Measurements from ENCODE around the gene TRAPPC3. TPM values are rescaled to one million over a fixed set of nuclear protein-coding genes. Genes with fewer than 3 reads are reported as not detected.
A peak's percentile ranks its signal among the peaks of the same experiment; 100 is the strongest.

TRAPPC3 gene
- total RNA-seq, 3 donors from 2014 or later (not counting 1 experiment from before 2014, with no cell fraction given): 28.0 to 34.7 (median 34.3) TPM

GRCh38 chr1:36175137-36176095, 26.1 kb upstream of the TRAPPC3 start:
- TF ChIP-seq, protein P1, sequence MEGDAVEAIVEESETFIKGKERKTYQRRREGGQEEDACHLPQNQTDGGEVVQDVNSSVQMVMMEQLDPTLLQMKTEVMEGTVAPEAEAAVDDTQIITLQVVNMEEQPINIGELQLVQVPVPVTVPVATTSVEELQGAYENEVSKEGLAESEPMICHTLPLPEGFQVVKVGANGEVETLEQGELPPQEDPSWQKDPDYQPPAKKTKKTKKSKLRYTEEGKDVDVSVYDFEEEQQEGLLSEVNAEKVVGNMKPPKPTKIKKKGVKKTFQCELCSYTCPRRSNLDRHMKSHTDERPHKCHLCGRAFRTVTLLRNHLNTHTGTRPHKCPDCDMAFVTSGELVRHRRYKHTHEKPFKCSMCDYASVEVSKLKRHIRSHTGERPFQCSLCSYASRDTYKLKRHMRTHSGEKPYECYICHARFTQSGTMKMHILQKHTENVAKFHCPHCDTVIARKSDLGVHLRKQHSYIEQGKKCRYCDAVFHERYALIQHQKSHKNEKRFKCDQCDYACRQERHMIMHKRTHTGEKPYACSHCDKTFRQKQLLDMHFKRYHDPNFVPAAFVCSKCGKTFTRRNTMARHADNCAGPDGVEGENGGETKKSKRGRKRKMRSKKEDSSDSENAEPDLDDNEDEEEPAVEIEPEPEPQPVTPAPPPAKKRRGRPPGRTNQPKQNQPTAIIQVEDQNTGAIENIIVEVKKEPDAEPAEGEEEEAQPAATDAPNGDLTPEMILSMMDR (IDR thresholded peaks at IDR 0.05): no peak
- no peaks in the 10 kb centered on the region for H3K27me3 Mint-ChIP-seq (ENCODE audit: low read depth in 2 of 2)
- intact Hi-C loops (cut with micrococcal nuclease): no loop called here
- Histone ChIP-seq H3K4me3 (ENCODE audit: low read length) (no peak overlapping the region), H3K27me3 (ENCODE audit: control insufficient read depth, insufficient read depth, low read length) (no peaks in the 10 kb centered on the region), H3K36me3 (ENCODE audit: control insufficient read depth, insufficient read depth, low read length) (peaks cover 91% of the 10 kb centered on the region), H3K27ac (ENCODE audit: low read length) (no peak overlapping the region), H3K9me3 (ENCODE audit: control insufficient read depth, insufficient read depth, low read length) (no peaks in the 10 kb centered on the region), H3K4me1 (ENCODE audit: control insufficient read depth, insufficient read depth, low read length) (peaks cover 8% of the 10 kb centered on the region)
- H3K9me3 Mint-ChIP-seq: no peaks in the 10 kb centered on the region
- peaks cover 11 to 21% of the 10 kb centered on the region in 2 donors for H3K4me1 Mint-ChIP-seq
- 85% methylated on average over 11 of the region's 11 CpGs for WGBS (ENCODE audit: insufficient coverage)
- peak in 2 of 3 donors; percentile 44 to 68 for ATAC-seq
- H3K36me3 Mint-ChIP-seq: peaks cover 9% of the 10 kb centered on the region
- DNase-seq: peak in 1 of 2 donors; percentile 34
- no peak overlapping the region for H3K4me3 Mint-ChIP-seq
- peak overlapping the region; percentile 29 to 65 for H3K27ac Mint-ChIP-seq

GRCh38 chr1:36174713-36175112, 25.4 kb upstream of the TRAPPC3 start:
- H3K4me1 Mint-ChIP-seq: peaks cover 18 to 24% of the 10 kb centered on the region in 2 donors
- no peaks in the 10 kb centered on the region for H3K9me3 Mint-ChIP-seq
- TF ChIP-seq, protein P1 (IDR thresholded peaks at IDR 0.05): no peak
- DNase-seq (no peak), ATAC-seq (no peak)
- no peaks in the 10 kb centered on the region for H3K27me3 ChIP-seq (ENCODE audit: control insufficient read depth, insufficient read depth, low read length)
- H3K4me3 ChIP-seq (ENCODE audit: low read length): no peak overlapping the region
- peaks cover 89% of the 10 kb centered on the region for H3K36me3 ChIP-seq (ENCODE audit: control insufficient read depth, insufficient read depth, low read length)
- peaks cover 9% of the 10 kb centered on the region for H3K36me3 Mint-ChIP-seq
- no peak overlapping the region for H3K4me3 Mint-ChIP-seq
- no peaks in the 10 kb centered on the region for H3K27me3 Mint-ChIP-seq (ENCODE audit: low read depth in 2 of 2)
- intact Hi-C loops (cut with micrococcal nuclease): no loop called here
- WGBS (ENCODE audit: insufficient coverage): 92% methylated on average over 11 of the region's 11 CpGs
- no peak overlapping the region for H3K27ac ChIP-seq (ENCODE audit: low read length)
- H3K9me3 ChIP-seq (ENCODE audit: control insufficient read depth, insufficient read depth, low read length): no peaks in the 10 kb centered on the region
- peak overlapping the region in 1 of 2 donors; percentile 65 for H3K27ac Mint-ChIP-seq
- peaks cover 8% of the 10 kb centered on the region for H3K4me1 ChIP-seq (ENCODE audit: control insufficient read depth, insufficient read depth, low read length)

DNA sequence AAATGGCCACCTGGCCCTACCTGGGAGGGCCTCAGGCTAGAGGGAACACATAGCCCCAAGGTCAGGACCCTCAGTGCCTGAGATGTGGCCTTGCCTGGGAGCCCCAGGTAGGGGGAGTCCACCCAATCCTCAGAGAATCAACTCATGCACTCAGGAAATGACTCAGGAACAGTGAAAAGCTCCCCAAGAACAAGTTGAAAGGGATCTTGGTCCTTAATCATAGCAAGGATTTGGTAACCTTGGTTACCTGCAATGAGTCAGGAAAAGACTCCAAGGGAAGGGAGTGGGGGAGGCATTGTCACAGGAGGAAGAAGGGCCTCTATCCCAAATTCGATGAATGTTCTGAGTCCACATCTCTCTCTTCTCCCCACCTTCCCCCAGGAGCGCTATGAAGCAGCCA, 23.7 kb upstream of the TRAPPC3 start:
- no peaks in the 10 kb centered on the region for H3K27me3 ChIP-seq (ENCODE audit: control insufficient read depth, insufficient read depth, low read length)
- DNase-seq (no peak), ATAC-seq (no peak)
- TF ChIP-seq, protein P1 (IDR thresholded peaks at IDR 0.05): no peak
- peaks cover 11% of the 10 kb centered on the region for H3K4me1 ChIP-seq (ENCODE audit: control insufficient read depth, insufficient read depth, low read length)
- no peaks in the 10 kb centered on the region for H3K9me3 ChIP-seq (ENCODE audit: control insufficient read depth, insufficient read depth, low read length)
- no peak overlapping the region for H3K4me3 Mint-ChIP-seq
- no peaks in the 10 kb centered on the region for H3K27me3 Mint-ChIP-seq (ENCODE audit: low read depth in 2 of 2)
- 100% methylated on average over 1 of the region's 2 CpGs for WGBS (ENCODE audit: insufficient coverage)
- peaks cover 25 to 32% of the 10 kb centered on the region in 2 donors for H3K4me1 Mint-ChIP-seq
- intact Hi-C loops (cut with micrococcal nuclease): no loop called here
- no peak overlapping the region for H3K4me3 ChIP-seq (ENCODE audit: low read length)
- H3K27ac Mint-ChIP-seq: peak overlapping the region in 1 of 2 donors; percentile 14
- H3K9me3 Mint-ChIP-seq: no peaks in the 10 kb centered on the region
- H3K36me3 Mint-ChIP-seq: peaks cover 9% of the 10 kb centered on the region
- H3K36me3 ChIP-seq (ENCODE audit: control insufficient read depth, insufficient read depth, low read length): peaks cover 79% of the 10 kb centered on the region
- H3K27ac ChIP-seq (ENCODE audit: low read length): no peak overlapping the region
